HepG2 (cell line): ENCODE data around the gene CCDC33. TPM values are rescaled to one million over a fixed set of nuclear protein-coding genes. Genes with fewer than 3 reads are reported as not detected.

ENCODE experiments used
- E2F2 ChIP-seq: sonication (generic); formaldehyde crosslinking; IDR thresholded peaks from 2 replicates; pipeline ENCODE4 v1.4.0; 2020; ENCODE audit warnings: missing genetic modification reagents, borderline replicate concordance
- GATAD2A ChIP-seq: IDR thresholded peaks from 2 replicates; pipeline ENCODE4 v1.6.1; 2016
- MTERF4 ChIP-seq: sonication (generic); formaldehyde crosslinking; IDR thresholded peaks from 2 replicates; pipeline ENCODE4 v1.8.0; 2023; ENCODE audit warnings: mild to moderate bottlenecking, missing genetic modification reagents
- TBL1XR1 ChIP-seq: fragments of 150-350 bp; IDR thresholded peaks from 2 replicates; pipeline ENCODE4 v1.6.1; 2014; ENCODE audit warnings: borderline replicate concordance, low read length; ENCODE audit not compliant: partially characterized antibody
- ZBTB40 ChIP-seq, 2 experiments: fragments of 450-650 bp in 1 of 2; sonication (generic) in 1 of 2; formaldehyde crosslinking in 1 of 2; IDR thresholded peaks; 2 replicates each; pipeline versions ENCODE4 v1.6.1 to v1.8.0; 2016 to 2022; ENCODE audit warnings: antibody characterized with exemption in 1 of 2, mild to moderate bottlenecking in 1 of 2, missing genetic modification reagents in 1 of 2
- ZHX1 ChIP-seq: sonication (generic); formaldehyde crosslinking; IDR thresholded peaks from 2 replicates; pipeline ENCODE4 v1.8.1; 2022; ENCODE audit warnings: low read depth, mild to moderate bottlenecking, missing genetic modification reagents
- ZNF773 ChIP-seq: sonication (generic); formaldehyde crosslinking; IDR thresholded peaks from 2 replicates; pipeline ENCODE4 v1.4.0; 2020; ENCODE audit warnings: missing genetic modification reagents, borderline replicate concordance
- polyA plus RNA-seq, 8 experiments: library from polyadenylated mRNA; depleted of rRNA in 3 of 8; stranded (reverse) in 7 of 8; unstranded in 1 of 8; fragments of >200 nt; fragmentation: Illumina TruSeq in 4 of 8; extraction: Trizol in 4 of 8; gene quantifications; 2 replicates each; pipeline versions ENCODE4 v1.2.1 to v1.2.3, GENCODE V29; 2011 to 2016; ENCODE audit warnings: low read depth in 4 of 8, missing spikeins in 1 of 8, mixed read lengths in 1 of 8; ENCODE audit not compliant: insufficient read depth in 1 of 8
- total RNA-seq, 5 experiments: library from RNA; depleted of rRNA; stranded (reverse); fragments of >200 nt; fragmentation: Illumina TruSeq; extraction: Trizol; gene quantifications; 2 replicates each; pipeline ENCODE4 v1.2.3, GENCODE V29; 2016; ENCODE audit warnings: low read depth in 1 of 5

The CCDC33 gene
- total and polyA plus RNA-seq, 2 of the 13 experiments (the other 11 are each of a cell fraction or from before 2014, with no cell fraction given), result 0.30 TPM; not detected in 1

- TF ChIP-seq E2F2 (CRISPR knock-in tag), result no peak
- TF ChIP-seq GATAD2A, result no peak
- no peak for TF ChIP-seq TBL1XR1
- no peak for TF ChIP-seq ZHX1 (CRISPR knock-in tag)
- no peak for TF ChIP-seq MTERF4 (CRISPR knock-in tag)
- TF ChIP-seq ZNF773 (CRISPR knock-in tag), result no peak
- TF ChIP-seq ZBTB40 (IDR thresholded peaks at IDR 0.05), result no peak
- TF ChIP-seq ZBTB40 (CRISPR knock-in tag; IDR thresholded peaks at IDR 0.05), result no peak
Measured at GRCh38 chr15:74293021-74293810, 57.1 kb downstream of the CCDC33 start (continued).
